ENCODE measurements around the gene MYOT.
"Not testable (repeated sequence)": the region's sequence is repeated elsewhere in the genome, so short reads cannot be mapped to it uniquely, and the experiment has no call there.

MYOT gene

GRCh38 chr5:137856916-137857862, 10.5 kb upstream of the MYOT start:
- no peak for DNase-seq (ENCODE audit: low read depth in 2 of 2)

- DNase-seq (ENCODE audit: low read depth in 2 of 2): no peak
Observed at GRCh38 chr5:137858223-137858916, 9.3 kb upstream of the MYOT start.

GRCh38 chr5:137858954-137859353, 8.7 kb upstream of the MYOT start:
- no peak for DNase-seq (ENCODE audit: low read depth in 2 of 2)

GRCh38 chr5:137862251-137862650, 5.4 kb upstream of the MYOT start:
- DNase-seq (ENCODE audit: low read depth in 2 of 2): no peak

- DNase-seq (ENCODE audit: low read depth in 2 of 2): not testable (repeated sequence)
Observed at GRCh38 chr5:137863653-137864052, 4.0 kb upstream of the MYOT start.

- DNase-seq (ENCODE audit: low read depth in 2 of 2): no peak
Observed at GRCh38 chr5:137866541-137867388, 895 bp upstream of the MYOT start.

GRCh38 chr5:137870647-137871339, 3.1 kb downstream of the MYOT start:
- no peak for DNase-seq (ENCODE audit: low read depth in 2 of 2)

GRCh38 chr5:137871571-137871970, 3.9 kb downstream of the MYOT start:
- DNase-seq (ENCODE audit: low read depth in 2 of 2): no peak

GRCh38 chr5:137872466-137872865, 4.8 kb downstream of the MYOT start:
- no peak for DNase-seq (ENCODE audit: low read depth in 2 of 2)

GRCh38 chr5:137876101-137876500, 8.4 kb downstream of the MYOT start:
- no peak for DNase-seq (ENCODE audit: low read depth in 2 of 2)

GRCh38 chr5:137880313-137880712, 12.7 kb downstream of the MYOT start:
- DNase-seq (ENCODE audit: low read depth in 2 of 2): no peak

GRCh38 chr5:137887831-137888230, 20.2 kb downstream of the MYOT start:
- DNase-seq (ENCODE audit: low read depth in 2 of 2): no peak

- no peak for DNase-seq (ENCODE audit: low read depth in 2 of 2)
Observed at GRCh38 chr5:137888466-137888862, 20.8 kb downstream of the MYOT start.

GRCh38 chr5:137888863-137889759, 21.5 kb downstream of the MYOT start, which contains the start of gene PKD2L2:
Gene PKD2L2, plus strand, starts transcription at chr5:137889457. Its CDS starts 35 bp downstream, at chr5:137889492.
- DNase-seq (ENCODE audit: low read depth in 2 of 2): peak; percentile 69 to 79

- no peak for DNase-seq (ENCODE audit: low read depth in 2 of 2)
Observed at GRCh38 chr5:137890845-137891244, 23.2 kb downstream of the MYOT start.

GRCh38 chr5:137891849-137892248, 24.2 kb downstream of the MYOT start:
- DNase-seq (ENCODE audit: low read depth in 2 of 2): no peak

GRCh38 chr5:137894586-137894985, 26.9 kb downstream of the MYOT start:
- no peak for DNase-seq (ENCODE audit: low read depth in 2 of 2)

- no peak for DNase-seq (ENCODE audit: low read depth in 2 of 2)
Observed at GRCh38 chr5:137896560-137896959, 28.9 kb downstream of the MYOT start.

- no peak for DNase-seq (ENCODE audit: low read depth in 2 of 2)
Observed at GRCh38 chr5:137899493-137899892, 31.8 kb downstream of the MYOT start.

All from stimulated activated CD4-positive, alpha-beta T cell treated with anti-CD3 and anti-CD28 coated beads, Interleukin-4, amount 100 ng/mL, for 48 hours (primary cell).